Trophoblast cell (in vitro differentiated cells and primary cell): ENCODE results near the gene TMEM229B.

Source experiments
- DNase-seq, 2 donors: peaks; one replicate each; pipeline ENCODE4 v3.0.0-alpha.2; 2016
- H2AFZ ChIP-seq: 2 replicates; pipeline ENCODE4 v1.6.1; 2013; ENCODE audit warnings: low read length, moderate library complexity, mild to moderate bottlenecking; ENCODE audit not compliant: insufficient read depth, poor library complexity
- H2AK5ac ChIP-seq: 2 replicates; pipeline ENCODE4 v1.6.1; 2013; ENCODE audit warnings: mild to moderate bottlenecking, low read length
- H2BK120ac ChIP-seq: 2 replicates; pipeline ENCODE4 v1.6.1; 2013; ENCODE audit warnings: low read length, mild to moderate bottlenecking, moderate library complexity; ENCODE audit not compliant: insufficient read depth, poor library complexity
- H2BK12ac ChIP-seq: 2 replicates; pipeline ENCODE4 v1.6.1; 2013; ENCODE audit warnings: mild to moderate bottlenecking, low read length, moderate library complexity
- H2BK5ac ChIP-seq: 2 replicates; pipeline ENCODE4 v1.6.1; 2013; ENCODE audit warnings: low read length, low read depth, moderate library complexity, mild to moderate bottlenecking; ENCODE audit not compliant: poor library complexity
- H3K14ac ChIP-seq: 2 replicates; pipeline ENCODE4 v1.6.1; 2013; ENCODE audit warnings: mild to moderate bottlenecking, low read length
- H3K18ac ChIP-seq: 2 replicates; pipeline ENCODE4 v1.6.1; 2013; ENCODE audit warnings: mild to moderate bottlenecking, low read length
- H3K23ac ChIP-seq: 2 replicates; pipeline ENCODE4 v1.6.1; 2013; ENCODE audit warnings: low read length
- H3K27ac ChIP-seq: 2 replicates; pipeline ENCODE4 v1.5.1; 2013; ENCODE audit warnings: low read depth, mild to moderate bottlenecking, inconsistent platforms, low read length, moderate library complexity
- H3K27me3 ChIP-seq: 2 replicates; pipeline ENCODE4 v1.6.1; 2013; ENCODE audit warnings: inconsistent platforms, mild to moderate bottlenecking, low read length, moderate library complexity; ENCODE audit not compliant: insufficient read depth
- H3K36me3 ChIP-seq, 2 experiments: 1 replicate in 1 of 2; 2 replicates in 1 of 2; pipeline ENCODE4 v1.6.1; 2013; ENCODE audit warnings: low read length in 2 of 2, mild to moderate bottlenecking in 2 of 2, moderate library complexity in 1 of 2; ENCODE audit not compliant: insufficient read depth in 2 of 2, control insufficient read depth in 1 of 2
- H3K4ac ChIP-seq: 2 replicates; pipeline ENCODE4 v1.6.1; 2013; ENCODE audit warnings: low read depth, mild to moderate bottlenecking, low read length, moderate library complexity
- H3K4me1 ChIP-seq, 2 experiments: 1 replicate in 1 of 2; 2 replicates in 1 of 2; pipeline ENCODE4 v1.6.1; 2013; ENCODE audit warnings: low read length in 2 of 2, mild to moderate bottlenecking in 2 of 2, moderate library complexity in 1 of 2; ENCODE audit not compliant: insufficient read depth in 2 of 2, control insufficient read depth in 1 of 2
- H3K4me2 ChIP-seq: 2 replicates; pipeline ENCODE4 v1.6.1; 2013; ENCODE audit warnings: inconsistent platforms, mild to moderate bottlenecking, low read length, moderate library complexity
- H3K4me3 ChIP-seq: 2 replicates; pipeline ENCODE4 v1.5.1; 2013; ENCODE audit warnings: mild to moderate bottlenecking, low read depth, low read length, inconsistent platforms
- H3K79me1 ChIP-seq: one replicate; pipeline ENCODE4 v1.6.1; 2013; ENCODE audit warnings: low read length
- H3K79me2 ChIP-seq: 2 replicates; pipeline ENCODE4 v1.6.1; 2013; ENCODE audit warnings: low read length, mild to moderate bottlenecking; ENCODE audit not compliant: control insufficient read depth, insufficient read depth, poor library complexity
- H3K9ac ChIP-seq: 2 replicates; pipeline ENCODE4 v1.6.1; 2013; ENCODE audit warnings: mild to moderate bottlenecking, low read length
- H3K9me3 ChIP-seq: 2 replicates; pipeline ENCODE4 v1.6.1; 2013; ENCODE audit warnings: low read depth, mild to moderate bottlenecking, control low read depth, inconsistent platforms, low read length; ENCODE audit not compliant: insufficient read depth
- H4K12ac ChIP-seq: 2 replicates; pipeline ENCODE4 v1.6.1; 2013; ENCODE audit warnings: low read depth, mild to moderate bottlenecking, low read length, moderate library complexity
- H4K8ac ChIP-seq: 2 replicates; pipeline ENCODE4 v1.6.1; 2013; ENCODE audit warnings: low read depth, mild to moderate bottlenecking, low read length, moderate library complexity
- H4K91ac ChIP-seq: one replicate; pipeline ENCODE4 v1.6.1; 2013; ENCODE audit warnings: low read depth, mild to moderate bottlenecking, low read length, moderate library complexity
- WGBS: extraction: QIAGEN DNeasy Blood & Tissue Kit; methylation state at CpG from one replicate; pipeline ENCODE4 v1.1.7; 2013; ENCODE audit warnings: missing lambda C conversion rate; ENCODE audit not compliant: insufficient read length, insufficient coverage; ENCODE audit errors: extremely low coverage; 5-methylcytosine and 5-hydroxymethylcytosine counted together

TMEM229B gene

DNA sequence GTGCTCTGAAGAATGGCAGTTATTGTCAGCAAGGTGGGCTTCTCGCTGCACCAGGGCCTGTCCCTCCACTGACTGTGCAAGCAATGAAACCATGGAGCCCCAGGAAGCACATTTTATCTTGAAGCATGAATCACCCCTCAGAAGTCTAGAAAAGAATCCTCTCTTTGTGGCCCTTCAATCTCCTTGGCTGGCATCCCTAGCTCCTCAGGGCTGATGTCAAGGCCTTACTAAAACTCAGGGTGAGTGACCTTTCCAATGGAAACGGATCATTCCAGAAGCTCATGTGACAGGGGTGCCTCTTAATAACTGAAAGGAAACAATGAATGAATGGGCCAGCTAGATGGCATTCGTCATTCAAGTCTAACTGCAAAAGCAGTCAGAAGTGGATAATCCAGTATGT lies 22.3 kb upstream of the TMEM229B start:
- H3K79me2 ChIP-seq = no peaks in the 10 kb centered on the region
- no peaks in the 10 kb centered on the region for H3K36me3 ChIP-seq
- H2BK5ac ChIP-seq = no peak overlapping the region
- H3K4me1 ChIP-seq = peaks cover 4 to 11% of the 10 kb centered on the region in 2 experiments
- no peak overlapping the region for H3K14ac ChIP-seq
- no peak overlapping the region for H3K4me3 ChIP-seq
- H3K4ac ChIP-seq = no peak overlapping the region
- H3K18ac ChIP-seq = no peak overlapping the region
- no peak overlapping the region for H2AK5ac ChIP-seq
- H3K27me3 ChIP-seq = peaks cover 17% of the 10 kb centered on the region
- no peak overlapping the region for H3K4me2 ChIP-seq
- no peaks in the 10 kb centered on the region for H3K79me1 ChIP-seq
- no peak overlapping the region for H3K23ac ChIP-seq
- no peak overlapping the region for H4K91ac ChIP-seq
- no peak overlapping the region for H2AFZ ChIP-seq
- no peak overlapping the region for H4K8ac ChIP-seq
- DNase-seq = no peak
- no peak overlapping the region for H3K9ac ChIP-seq
- no peak overlapping the region for H2BK120ac ChIP-seq
- no peak overlapping the region for H2BK12ac ChIP-seq
- WGBS = no CpG with 5 or more reads among the region's 3 CpGs
- H4K12ac ChIP-seq = no peak overlapping the region
- no peaks in the 10 kb centered on the region for H3K9me3 ChIP-seq
- H3K27ac ChIP-seq = no peak overlapping the region

DNA sequence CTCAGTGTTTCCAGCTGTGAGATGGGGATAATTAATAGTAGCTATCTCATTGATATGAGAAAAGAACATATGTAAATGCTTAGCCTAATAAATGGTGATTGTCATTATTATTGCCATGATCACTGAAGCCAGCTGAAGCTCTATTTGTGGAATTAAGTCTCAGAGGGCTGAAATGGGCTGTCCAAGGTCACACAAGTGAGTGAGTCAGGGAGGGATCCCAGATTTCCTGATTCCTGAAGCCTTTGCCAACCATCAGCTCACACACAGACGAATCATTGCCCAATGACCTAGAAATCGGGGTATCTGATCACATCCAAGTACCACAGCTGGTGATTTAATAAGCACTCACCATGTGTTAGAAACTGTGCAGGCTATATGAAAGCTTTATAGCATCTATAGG lies 21.6 kb upstream of the TMEM229B start:
- Histone ChIP-seq H3K9ac (no peak overlapping the region), H3K27me3 (peaks cover 11% of the 10 kb centered on the region), H3K36me3 (no peaks in the 10 kb centered on the region), H2BK12ac (no peak overlapping the region), H3K4ac (no peak overlapping the region), H3K23ac (no peak overlapping the region), H4K12ac (no peak overlapping the region), H2BK5ac (no peak overlapping the region), H3K79me2 (no peaks in the 10 kb centered on the region), H3K4me2 (no peak overlapping the region), H2BK120ac (no peak overlapping the region), H3K14ac (no peak overlapping the region), H3K79me1 (no peaks in the 10 kb centered on the region), H2AFZ (no peak overlapping the region), H4K91ac (no peak overlapping the region), H3K4me3 (no peak overlapping the region), H3K9me3 (no peaks in the 10 kb centered on the region), H3K18ac (no peak overlapping the region), H2AK5ac (no peak overlapping the region), H3K27ac (no peak overlapping the region), H4K8ac (no peak overlapping the region), H3K4me1 (peaks cover 0 to 7% of the 10 kb centered on the region in 2 experiments)
- no peak for DNase-seq
- WGBS = no CpG with 5 or more reads among the region's 2 CpGs

DNA sequence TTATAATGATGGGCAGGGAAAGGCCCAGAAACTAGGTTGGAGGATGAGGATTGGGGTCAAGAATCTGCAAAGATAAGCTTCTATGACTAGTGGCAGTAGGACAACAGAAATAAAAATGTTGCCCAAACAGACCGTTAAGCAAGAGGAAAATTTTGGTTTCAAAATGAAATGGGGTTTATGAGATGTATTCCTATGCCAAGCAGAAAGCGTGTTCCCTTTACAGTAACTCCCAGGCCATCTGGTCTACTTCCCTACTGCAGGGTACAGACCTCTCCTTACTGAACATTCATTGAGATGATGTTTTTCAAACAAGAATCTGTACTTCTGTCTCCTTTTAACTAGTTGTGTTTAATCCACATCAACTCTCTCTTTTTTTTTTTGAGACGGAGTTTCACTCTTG lies 20.4 kb upstream of the TMEM229B start:
- Histone ChIP-seq H3K36me3 (no peaks in the 10 kb centered on the region), H3K27ac (no peak overlapping the region), H2BK120ac (no peak overlapping the region), H4K12ac (no peak overlapping the region), H2BK5ac (no peak overlapping the region), H3K4me2 (no peak overlapping the region), H3K79me1 (no peaks in the 10 kb centered on the region), H3K23ac (no peak overlapping the region), H4K91ac (no peak overlapping the region), H3K18ac (no peak overlapping the region), H3K14ac (no peak overlapping the region), H3K4me3 (no peak overlapping the region), H2AFZ (no peak overlapping the region), H2BK12ac (no peak overlapping the region), H3K4me1 (no peaks in the 10 kb centered on the region), H4K8ac (no peak overlapping the region), H3K9me3 (no peaks in the 10 kb centered on the region), H3K79me2 (no peaks in the 10 kb centered on the region), H3K4ac (no peak overlapping the region), H3K9ac (no peak overlapping the region), H2AK5ac (no peak overlapping the region), H3K27me3 (no peaks in the 10 kb centered on the region)
- no peak for DNase-seq
- WGBS = no CpG with 5 or more reads among the region's 3 CpGs

DNA sequence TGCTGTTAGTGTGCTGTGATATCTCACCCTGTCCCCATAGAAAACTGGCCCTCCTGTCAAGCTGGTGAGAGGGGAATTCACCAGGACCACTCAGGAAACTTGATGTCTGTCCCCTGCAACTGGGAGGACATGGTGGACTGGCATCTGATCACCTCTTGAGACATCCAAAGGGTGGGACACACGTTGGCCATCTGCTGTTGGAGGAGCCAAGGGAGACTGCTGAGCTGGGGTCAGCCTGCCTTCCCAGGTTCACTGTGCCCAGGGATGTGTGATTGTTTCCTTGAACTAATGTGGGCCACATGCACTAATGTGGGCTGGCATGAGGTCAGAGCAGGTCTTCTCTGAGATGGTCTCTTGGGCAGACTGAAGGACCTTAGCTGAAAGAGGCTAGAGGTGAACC lies 16.7 kb upstream of the TMEM229B start:
- Histone ChIP-seq H4K12ac (no peak overlapping the region), H3K79me2 (no peaks in the 10 kb centered on the region), H3K14ac (no peak overlapping the region), H3K27me3 (no peaks in the 10 kb centered on the region), H3K4ac (no peak overlapping the region), H3K18ac (no peak overlapping the region), H3K4me3 (no peak overlapping the region), H2BK5ac (no peak overlapping the region), H3K23ac (no peak overlapping the region), H2AK5ac (no peak overlapping the region), H2AFZ (no peak overlapping the region), H3K9me3 (no peaks in the 10 kb centered on the region), H2BK12ac (no peak overlapping the region), H4K8ac (no peak overlapping the region), H3K27ac (no peak overlapping the region), H3K9ac (no peak overlapping the region), H4K91ac (no peak overlapping the region), H2BK120ac (no peak overlapping the region), H3K4me2 (no peak overlapping the region), H3K4me1 (no peaks in the 10 kb centered on the region), H3K36me3 (no peaks in the 10 kb centered on the region), H3K79me1 (no peaks in the 10 kb centered on the region)
- WGBS = no CpG with 5 or more reads among the region's 1 CpG
- no peak for DNase-seq
